ENCODE measurements around the gene ASIC4.

The ASIC4 gene

DNA sequence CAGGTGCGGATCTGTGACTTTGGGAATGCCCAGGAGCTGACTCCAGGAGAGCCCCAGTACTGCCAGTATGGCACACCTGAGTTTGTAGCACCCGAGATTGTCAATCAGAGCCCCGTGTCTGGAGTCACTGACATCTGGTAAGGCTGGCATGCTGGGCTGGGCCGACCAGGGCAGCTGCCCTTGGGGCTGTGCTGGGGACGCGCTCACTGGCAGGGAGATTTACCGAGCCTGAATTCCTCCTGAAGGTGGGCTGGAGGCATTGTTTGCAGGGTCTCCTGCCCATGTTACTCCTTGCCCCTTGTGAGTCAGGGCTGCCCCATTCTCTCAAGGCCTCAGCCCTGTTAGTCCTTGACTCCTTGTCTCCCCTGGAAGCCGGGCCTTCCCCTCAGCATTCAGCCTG lies 34.3 kb upstream of the ASIC4 start:
- H3K4me3 ChIP-seq (ENCODE audit: low read depth, low read length): no peak overlapping the region

GRCh38 chr2:219482674-219483405 lies 31.4 kb upstream of the ASIC4 start:
- H3K4me3 ChIP-seq (ENCODE audit: low read depth, low read length): no peak overlapping the region

DNA sequence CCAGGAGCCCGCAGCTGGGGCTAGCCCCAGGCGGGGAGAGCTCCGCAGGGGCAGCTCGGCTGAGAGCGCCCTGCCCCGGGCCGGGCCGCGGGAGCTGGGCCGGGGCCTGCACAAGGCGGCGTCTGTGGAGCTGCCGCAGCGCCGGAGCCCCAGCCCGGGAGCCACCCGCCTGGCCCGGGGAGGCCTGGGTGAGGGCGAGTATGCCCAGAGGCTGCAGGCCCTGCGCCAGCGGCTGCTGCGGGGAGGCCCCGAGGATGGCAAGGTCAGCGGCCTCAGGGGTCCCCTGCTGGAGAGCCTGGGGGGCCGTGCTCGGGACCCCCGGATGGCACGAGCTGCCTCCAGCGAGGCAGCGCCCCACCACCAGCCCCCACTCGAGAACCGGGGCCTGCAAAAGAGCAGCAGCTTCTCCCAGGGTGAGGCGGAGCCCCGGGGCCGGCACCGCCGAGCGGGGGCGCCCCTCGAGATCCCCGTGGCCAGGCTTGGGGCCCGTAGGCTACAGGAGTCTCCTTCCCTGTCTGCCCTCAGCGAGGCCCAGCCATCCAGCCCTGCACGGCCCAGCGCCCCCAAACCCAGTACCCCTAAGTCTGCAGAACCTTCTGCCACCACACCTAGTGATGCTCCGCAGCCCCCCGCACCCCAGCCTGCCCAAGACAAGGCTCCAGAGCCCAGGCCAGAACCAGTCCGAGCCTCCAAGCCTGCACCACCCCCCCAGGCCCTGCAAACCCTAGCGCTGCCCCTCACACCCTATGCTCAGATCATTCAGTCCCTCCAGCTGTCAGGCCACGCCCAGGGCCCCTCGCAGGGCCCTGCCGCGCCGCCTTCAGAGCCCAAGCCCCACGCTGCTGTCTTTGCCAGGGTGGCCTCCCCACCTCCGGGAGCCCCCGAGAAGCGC lies 30.6 kb upstream of the ASIC4 start:
- H3K4me3 ChIP-seq (ENCODE audit: low read depth, low read length): no peak overlapping the region

- H3K4me3 ChIP-seq (ENCODE audit: low read depth, low read length): no peak overlapping the region
Observed at GRCh38 chr2:219484343-219485200, 29.7 kb upstream of the ASIC4 start.

GRCh38 chr2:219485201-219485580 lies 29.1 kb upstream of the ASIC4 start:
- H3K4me3 ChIP-seq (ENCODE audit: low read depth, low read length): no peak overlapping the region

DNA sequence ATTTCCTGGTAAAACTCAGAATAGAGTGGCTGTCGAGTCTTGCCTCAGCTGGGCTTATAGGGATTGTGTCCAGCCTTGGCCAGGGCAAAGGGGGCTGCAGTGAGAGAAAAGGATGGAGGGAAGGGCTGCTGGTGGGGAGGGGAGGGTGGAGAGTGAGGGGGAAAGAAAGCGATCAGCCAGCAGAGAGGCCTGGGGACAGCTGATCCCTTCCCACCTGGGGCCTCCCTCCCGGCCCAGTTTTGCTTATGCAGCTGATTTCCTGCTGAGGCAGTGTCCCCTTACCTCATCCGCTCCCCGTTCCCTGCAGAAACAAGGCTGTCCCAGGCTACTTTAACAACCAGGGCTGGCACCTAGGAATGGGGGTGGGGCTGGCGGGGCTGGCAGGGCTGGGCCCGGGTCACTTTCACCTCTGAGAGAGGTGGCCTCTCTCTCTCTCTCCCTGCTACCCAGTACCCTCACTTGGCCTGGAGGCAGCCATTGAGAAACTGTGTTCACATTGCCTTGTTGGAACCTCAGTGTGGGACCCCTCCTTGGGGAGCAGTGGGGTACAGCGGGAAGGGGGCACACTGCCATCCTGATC lies 27.8 kb upstream of the ASIC4 start:
- H3K4me3 ChIP-seq (ENCODE audit: low read depth, low read length): no peak overlapping the region

- no peak overlapping the region for H3K4me3 ChIP-seq (ENCODE audit: low read depth, low read length)
Observed at GRCh38 chr2:219488149-219488843, 26.0 kb upstream of the ASIC4 start.

- H3K4me3 ChIP-seq (ENCODE audit: low read depth, low read length): no peak overlapping the region
Observed at GRCh38 chr2:219488844-219489194, 25.5 kb upstream of the ASIC4 start.

- H3K4me3 ChIP-seq (ENCODE audit: low read depth, low read length): no peak overlapping the region
Observed at GRCh38 chr2:219489315-219489714, 25.0 kb upstream of the ASIC4 start.

DNA sequence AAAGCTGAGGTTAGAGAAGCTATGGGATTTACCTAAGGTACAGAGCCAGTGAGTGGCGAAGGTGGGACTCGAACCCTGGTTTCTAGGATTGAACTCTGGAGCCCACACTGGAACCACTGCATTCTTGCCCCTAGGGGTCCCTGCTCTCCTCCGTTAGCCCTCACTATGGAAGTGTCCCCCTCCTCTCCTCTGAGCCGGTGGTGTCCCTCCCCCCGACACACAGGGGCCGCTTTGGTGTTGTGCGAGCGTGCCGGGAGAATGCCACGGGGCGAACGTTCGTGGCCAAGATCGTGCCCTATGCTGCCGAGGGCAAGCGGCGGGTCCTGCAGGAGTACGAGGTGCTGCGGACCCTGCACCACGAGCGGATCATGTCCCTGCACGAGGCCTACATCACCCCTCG lies 24.1 kb upstream of the ASIC4 start:
- no peak overlapping the region for H3K4me3 ChIP-seq (ENCODE audit: low read depth, low read length)

- no peak overlapping the region for H3K4me3 ChIP-seq (ENCODE audit: low read depth, low read length)
Observed at GRCh38 chr2:219490600-219491130, 23.6 kb upstream of the ASIC4 start.

DNA sequence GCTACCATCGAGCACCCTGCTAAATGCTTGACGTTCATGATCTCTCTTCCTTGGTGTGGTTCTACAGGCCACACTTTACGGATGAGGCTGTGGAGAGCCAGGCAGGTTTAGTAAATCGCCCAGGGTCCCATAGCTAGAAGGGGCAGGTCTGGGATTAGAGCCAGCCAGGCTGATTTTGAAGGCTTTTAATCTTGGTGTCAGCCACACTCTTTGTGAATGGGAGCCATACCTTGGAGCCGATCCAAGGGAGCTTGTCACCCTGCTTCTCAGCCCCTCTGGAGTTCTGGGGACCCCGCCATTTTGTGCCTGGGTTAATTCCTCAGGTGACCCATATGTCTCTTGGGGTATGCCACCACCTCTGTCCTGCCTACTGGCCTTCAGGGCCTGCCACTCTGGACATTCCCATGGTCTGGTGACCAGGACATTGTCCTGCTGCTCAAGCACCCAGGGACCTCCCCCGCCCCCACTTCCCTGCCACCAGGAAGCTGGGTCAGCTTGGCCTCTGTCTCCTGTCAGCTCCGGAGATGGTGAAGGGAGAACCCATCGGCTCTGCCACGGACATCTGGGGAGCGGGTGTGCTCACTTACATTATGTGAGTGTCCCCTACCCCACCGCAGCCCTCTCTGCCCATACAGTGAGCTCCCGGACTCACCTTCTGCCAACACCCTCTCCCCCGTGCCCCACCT lies 22.9 kb upstream of the ASIC4 start:
- H3K4me3 ChIP-seq (ENCODE audit: low read depth, low read length): no peak overlapping the region

GRCh38 chr2:219492575-219492974 lies 21.7 kb upstream of the ASIC4 start:
- no peak overlapping the region for H3K4me3 ChIP-seq (ENCODE audit: low read depth, low read length)

- no peak overlapping the region for H3K4me3 ChIP-seq (ENCODE audit: low read depth, low read length)
Observed at GRCh38 chr2:219493086-219493485, 21.2 kb upstream of the ASIC4 start.

GRCh38 chr2:219494952-219495530 lies 19.2 kb upstream of the ASIC4 start:
- no peak overlapping the region for H3K4me3 ChIP-seq (ENCODE audit: low read depth, low read length)

DNA sequence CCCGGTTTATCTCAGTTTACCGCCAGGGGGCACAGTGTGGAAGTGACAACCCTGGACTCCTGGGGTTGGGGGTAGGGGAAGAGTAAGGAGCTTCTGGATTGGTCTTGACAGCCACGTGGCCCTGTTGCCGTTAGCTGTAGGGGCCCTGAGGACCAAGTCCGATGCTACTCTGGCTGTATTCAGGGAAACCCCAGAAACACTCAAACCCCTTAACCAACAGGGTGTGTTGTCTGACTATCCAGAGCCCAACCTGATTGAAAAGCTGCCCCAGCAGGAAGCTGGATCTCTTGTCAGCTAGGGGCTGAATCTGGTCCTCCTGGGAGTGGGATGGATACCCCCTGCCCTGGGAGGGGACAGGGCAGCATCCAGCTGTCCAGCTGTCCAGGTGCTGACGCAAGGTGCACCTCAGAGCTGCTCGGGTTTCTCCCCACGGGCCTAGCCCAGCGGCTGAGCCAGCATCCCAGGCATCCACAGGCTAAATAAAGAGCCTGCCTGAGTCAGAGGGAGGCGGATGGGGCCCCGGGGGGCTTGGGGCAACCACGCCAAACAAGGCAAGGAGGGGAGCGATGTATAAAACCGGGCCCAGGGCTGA lies 18.7 kb upstream of the ASIC4 start:
- no peak overlapping the region for H3K4me3 ChIP-seq (ENCODE audit: low read depth, low read length)

DNA sequence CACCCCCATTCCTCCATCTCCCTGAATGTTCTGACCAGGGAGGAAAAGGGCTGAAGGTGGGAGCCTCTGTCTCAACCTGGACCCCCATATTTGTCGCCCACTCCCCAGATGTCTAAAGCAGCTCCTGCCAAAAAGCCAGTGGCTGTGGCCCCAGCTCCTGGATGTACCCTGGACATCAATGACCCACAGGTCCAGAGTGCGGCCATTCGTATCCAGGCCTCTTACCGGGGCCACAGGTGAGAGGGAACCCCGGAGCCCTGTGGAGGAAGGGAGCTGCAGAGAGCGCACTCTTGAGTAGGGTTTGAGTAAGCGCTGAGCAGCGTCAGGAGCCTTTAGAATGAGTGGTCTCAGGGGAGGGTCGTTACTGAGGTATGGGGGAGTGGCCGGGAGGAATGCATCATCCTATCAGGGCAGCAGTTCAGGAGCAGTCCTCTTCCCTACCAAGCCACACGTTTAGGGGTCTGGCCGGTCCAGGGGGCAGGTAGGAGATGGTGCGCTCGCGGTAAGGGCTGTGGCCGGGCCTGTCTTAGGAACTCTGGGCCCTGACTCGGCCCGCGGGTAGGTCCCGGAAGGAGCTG lies 17.9 kb upstream of the ASIC4 start:
- no peak overlapping the region for H3K4me3 ChIP-seq (ENCODE audit: low read depth, low read length)

GRCh38 chr2:219496825-219497494 lies 17.3 kb upstream of the ASIC4 start:
- peak overlapping the region; percentile 1 for H3K4me3 ChIP-seq (ENCODE audit: low read depth, low read length)

Data from iPS-11a (cell line).